ENCODE results near the gene SPEN. TPM values are rescaled to one million over a fixed set of nuclear protein-coding genes. Genes with fewer than 3 reads are reported as not detected.
A peak's percentile ranks its signal among the peaks of the same experiment; 100 is the strongest.

SPEN gene
- total and polyA plus RNA-seq, 9 of the 15 experiments (the other 6 are each of a cell fraction or from before 2014, with no cell fraction given): 5.7 to 87.5 (median 27.2) TPM

- TF ChIP-seq, protein P1, sequence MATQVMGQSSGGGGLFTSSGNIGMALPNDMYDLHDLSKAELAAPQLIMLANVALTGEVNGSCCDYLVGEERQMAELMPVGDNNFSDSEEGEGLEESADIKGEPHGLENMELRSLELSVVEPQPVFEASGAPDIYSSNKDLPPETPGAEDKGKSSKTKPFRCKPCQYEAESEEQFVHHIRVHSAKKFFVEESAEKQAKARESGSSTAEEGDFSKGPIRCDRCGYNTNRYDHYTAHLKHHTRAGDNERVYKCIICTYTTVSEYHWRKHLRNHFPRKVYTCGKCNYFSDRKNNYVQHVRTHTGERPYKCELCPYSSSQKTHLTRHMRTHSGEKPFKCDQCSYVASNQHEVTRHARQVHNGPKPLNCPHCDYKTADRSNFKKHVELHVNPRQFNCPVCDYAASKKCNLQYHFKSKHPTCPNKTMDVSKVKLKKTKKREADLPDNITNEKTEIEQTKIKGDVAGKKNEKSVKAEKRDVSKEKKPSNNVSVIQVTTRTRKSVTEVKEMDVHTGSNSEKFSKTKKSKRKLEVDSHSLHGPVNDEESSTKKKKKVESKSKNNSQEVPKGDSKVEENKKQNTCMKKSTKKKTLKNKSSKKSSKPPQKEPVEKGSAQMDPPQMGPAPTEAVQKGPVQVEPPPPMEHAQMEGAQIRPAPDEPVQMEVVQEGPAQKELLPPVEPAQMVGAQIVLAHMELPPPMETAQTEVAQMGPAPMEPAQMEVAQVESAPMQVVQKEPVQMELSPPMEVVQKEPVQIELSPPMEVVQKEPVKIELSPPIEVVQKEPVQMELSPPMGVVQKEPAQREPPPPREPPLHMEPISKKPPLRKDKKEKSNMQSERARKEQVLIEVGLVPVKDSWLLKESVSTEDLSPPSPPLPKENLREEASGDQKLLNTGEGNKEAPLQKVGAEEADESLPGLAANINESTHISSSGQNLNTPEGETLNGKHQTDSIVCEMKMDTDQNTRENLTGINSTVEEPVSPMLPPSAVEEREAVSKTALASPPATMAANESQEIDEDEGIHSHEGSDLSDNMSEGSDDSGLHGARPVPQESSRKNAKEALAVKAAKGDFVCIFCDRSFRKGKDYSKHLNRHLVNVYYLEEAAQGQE (IDR thresholded peaks at IDR 0.05; ENCODE audit: borderline replicate concordance): peak; percentile 65
- TF ChIP-seq, protein P1 (CRISPR knock-in tag; IDR thresholded peaks at IDR 0.05; ENCODE audit: low read depth): peak; percentile 44
- no peak for TF ChIP-seq SUPT5H (IDR thresholded peaks at IDR 0.05)
- peak; percentile 82 for TF ChIP-seq SP1 (CRISPR knock-in tag; IDR thresholded peaks at IDR 0.05)
- 0 out of 2 replicates have a peak, but pooled peaks have one; percentile 13 for TF ChIP-seq NR2C2 (CRISPR knock-in tag; IDR thresholded peaks at IDR 0.05)
- peak; percentile 64 for TF ChIP-seq NR2C2 (tag; IDR thresholded peaks at IDR 0.05)
- TF ChIP-seq, protein P2, sequence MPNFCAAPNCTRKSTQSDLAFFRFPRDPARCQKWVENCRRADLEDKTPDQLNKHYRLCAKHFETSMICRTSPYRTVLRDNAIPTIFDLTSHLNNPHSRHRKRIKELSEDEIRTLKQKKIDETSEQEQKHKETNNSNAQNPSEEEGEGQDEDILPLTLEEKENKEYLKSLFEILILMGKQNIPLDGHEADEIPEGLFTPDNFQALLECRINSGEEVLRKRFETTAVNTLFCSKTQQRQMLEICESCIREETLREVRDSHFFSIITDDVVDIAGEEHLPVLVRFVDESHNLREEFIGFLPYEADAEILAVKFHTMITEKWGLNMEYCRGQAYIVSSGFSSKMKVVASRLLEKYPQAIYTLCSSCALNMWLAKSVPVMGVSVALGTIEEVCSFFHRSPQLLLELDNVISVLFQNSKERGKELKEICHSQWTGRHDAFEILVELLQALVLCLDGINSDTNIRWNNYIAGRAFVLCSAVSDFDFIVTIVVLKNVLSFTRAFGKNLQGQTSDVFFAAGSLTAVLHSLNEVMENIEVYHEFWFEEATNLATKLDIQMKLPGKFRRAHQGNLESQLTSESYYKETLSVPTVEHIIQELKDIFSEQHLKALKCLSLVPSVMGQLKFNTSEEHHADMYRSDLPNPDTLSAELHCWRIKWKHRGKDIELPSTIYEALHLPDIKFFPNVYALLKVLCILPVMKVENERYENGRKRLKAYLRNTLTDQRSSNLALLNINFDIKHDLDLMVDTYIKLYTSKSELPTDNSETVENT (CRISPR knock-in tag; IDR thresholded peaks at IDR 0.05): no peak
- TF ChIP-seq TCF15 (CRISPR knock-in tag; IDR thresholded peaks at IDR 0.05): no peak
- no peak for TF ChIP-seq ZNF507 (tag; conservative IDR thresholded peaks at IDR 0.05)
- TF ChIP-seq CBX3 (IDR thresholded peaks at IDR 0.05; ENCODE audit: borderline replicate concordance in 1 of 2, low read length in 2 of 2): no peak; a peak in 1 of 3 replicates
- peak; percentile 5 for TF ChIP-seq RBM39 (optimal IDR thresholded peaks at IDR 0.05; ENCODE audit: low read depth, low read length)
- TF ChIP-seq, protein P3, sequence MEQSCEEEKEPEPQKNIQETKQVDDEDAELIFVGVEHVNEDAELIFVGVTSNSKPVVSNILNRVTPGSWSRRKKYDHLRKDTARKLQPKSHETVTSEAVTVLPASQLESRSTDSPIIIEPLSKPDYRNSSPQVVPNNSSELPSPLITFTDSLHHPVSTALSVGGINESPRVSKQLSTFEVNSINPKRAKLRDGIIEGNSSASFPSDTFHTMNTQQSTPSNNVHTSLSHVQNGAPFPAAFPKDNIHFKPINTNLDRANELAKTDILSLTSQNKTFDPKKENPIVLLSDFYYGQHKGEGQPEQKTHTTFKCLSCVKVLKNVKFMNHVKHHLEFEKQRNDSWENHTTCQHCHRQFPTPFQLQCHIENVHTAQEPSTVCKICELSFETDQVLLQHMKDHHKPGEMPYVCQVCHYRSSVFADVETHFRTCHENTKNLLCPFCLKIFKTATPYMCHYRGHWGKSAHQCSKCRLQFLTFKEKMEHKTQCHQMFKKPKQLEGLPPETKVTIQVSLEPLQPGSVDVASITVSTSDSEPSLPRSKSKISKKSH (CRISPR knock-in tag; IDR thresholded peaks at IDR 0.05): no peak
- TF ChIP-seq TSC22D4 (tag; IDR thresholded peaks at IDR 0.05): no peak
- TF ChIP-seq, protein P4, sequence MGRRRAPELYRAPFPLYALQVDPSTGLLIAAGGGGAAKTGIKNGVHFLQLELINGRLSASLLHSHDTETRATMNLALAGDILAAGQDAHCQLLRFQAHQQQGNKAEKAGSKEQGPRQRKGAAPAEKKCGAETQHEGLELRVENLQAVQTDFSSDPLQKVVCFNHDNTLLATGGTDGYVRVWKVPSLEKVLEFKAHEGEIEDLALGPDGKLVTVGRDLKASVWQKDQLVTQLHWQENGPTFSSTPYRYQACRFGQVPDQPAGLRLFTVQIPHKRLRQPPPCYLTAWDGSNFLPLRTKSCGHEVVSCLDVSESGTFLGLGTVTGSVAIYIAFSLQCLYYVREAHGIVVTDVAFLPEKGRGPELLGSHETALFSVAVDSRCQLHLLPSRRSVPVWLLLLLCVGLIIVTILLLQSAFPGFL (CRISPR knock-in tag; IDR thresholded peaks at IDR 0.05): no peak
Measured at GRCh38 chr1:15949453-15950245, 102.1 kb downstream of the SPEN start (continued).

Data from K562 (cell line).